ENCODE data around the gene USP17L24.
"Not testable (repeated sequence)": the region's sequence is repeated elsewhere in the genome, so short reads cannot be mapped to it uniquely, and the experiment has no call there.

USP17L24 gene, protein sequence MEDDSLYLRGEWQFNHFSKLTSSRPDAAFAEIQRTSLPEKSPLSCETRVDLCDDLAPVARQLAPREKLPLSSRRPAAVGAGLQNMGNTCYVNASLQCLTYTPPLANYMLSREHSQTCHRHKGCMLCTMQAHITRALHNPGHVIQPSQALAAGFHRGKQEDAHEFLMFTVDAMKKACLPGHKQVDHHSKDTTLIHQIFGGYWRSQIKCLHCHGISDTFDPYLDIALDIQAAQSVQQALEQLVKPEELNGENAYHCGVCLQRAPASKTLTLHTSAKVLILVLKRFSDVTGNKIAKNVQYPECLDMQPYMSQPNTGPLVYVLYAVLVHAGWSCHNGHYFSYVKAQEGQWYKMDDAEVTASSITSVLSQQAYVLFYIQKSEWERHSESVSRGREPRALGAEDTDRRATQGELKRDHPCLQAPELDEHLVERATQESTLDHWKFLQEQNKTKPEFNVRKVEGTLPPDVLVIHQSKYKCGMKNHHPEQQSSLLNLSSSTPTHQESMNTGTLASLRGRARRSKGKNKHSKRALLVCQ

DNA sequence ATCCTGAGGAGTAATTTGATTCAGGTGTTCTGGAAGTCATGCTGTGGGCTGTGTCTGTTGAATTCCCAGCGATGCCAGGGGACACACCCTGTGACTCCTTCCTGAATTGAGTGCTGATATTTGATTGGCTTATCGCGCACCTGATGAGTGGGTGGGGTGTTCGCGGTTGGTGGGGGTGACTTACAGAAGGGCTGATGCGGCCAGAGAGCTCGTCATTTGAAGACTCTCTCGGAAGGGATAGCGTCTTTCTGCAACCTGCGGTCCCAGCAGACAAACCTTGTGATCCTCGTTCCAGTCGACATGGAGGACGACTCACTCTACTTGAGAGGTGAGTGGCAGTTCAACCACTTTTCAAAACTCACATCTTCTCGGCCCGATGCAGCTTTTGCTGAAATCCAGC is at the start of gene USP17L24:
TSS of gene USP17L24 (plus strand) at position 301 of the 400 bp plus-strand sequence. CDS start at position 301, 0 bp downstream.
- DNase-seq (ENCODE audit: insufficient read length, low spot score); FAIRE-seq: not testable (repeated sequence)

DNA sequence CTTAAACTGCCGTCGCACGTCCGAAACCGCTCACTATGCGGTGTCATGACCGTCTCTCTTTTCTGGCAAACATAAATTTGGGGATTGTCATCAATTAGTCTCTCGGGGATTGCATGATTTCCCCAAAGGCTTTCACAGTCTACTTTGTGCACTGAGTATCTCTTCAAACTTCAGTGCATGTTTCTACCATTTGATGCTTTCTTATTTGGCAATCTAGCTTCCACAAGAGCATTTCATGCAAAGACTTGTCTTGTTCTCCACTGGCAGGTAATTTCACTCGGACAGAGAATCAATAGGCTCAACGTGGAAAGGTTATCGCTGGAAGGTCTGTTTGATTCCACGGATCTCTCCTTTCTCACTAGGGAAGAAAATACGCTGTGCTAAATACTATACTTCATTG is 774 bp upstream of the USP17L24 start:
- not testable (repeated sequence) for FAIRE-seq; DNase-seq (ENCODE audit: insufficient read length, low spot score)

DNA sequence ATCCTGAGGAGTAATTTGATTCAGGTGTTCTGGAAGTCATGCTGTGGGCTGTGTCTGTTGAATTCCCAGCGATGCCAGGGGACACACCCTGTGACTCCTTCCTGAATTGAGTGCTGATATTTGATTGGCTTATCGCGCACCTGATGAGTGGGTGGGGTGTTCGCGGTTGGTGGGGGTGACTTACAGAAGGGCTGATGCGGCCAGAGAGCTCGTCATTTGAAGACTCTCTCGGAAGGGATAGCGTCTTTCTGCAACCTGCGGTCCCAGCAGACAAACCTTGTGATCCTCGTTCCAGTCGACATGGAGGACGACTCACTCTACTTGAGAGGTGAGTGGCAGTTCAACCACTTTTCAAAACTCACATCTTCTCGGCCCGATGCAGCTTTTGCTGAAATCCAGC is 4.6 kb downstream of the USP17L24 start, which contains the start of gene USP17L25:
TSS of gene USP17L25 (plus strand) at position 301 of the 400 bp plus-strand sequence. CDS start at position 301, 0 bp downstream.
- not testable (repeated sequence) for FAIRE-seq; DNase-seq (ENCODE audit: insufficient read length, low spot score)

DNA sequence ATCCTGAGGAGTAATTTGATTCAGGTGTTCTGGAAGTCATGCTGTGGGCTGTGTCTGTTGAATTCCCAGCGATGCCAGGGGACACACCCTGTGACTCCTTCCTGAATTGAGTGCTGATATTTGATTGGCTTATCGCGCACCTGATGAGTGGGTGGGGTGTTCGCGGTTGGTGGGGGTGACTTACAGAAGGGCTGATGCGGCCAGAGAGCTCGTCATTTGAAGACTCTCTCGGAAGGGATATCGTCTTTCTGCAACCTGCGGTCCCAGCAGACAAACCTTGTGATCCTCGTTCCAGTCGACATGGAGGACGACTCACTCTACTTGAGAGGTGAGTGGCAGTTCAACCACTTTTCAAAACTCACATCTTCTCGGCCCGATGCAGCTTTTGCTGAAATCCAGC is 9.4 kb downstream of the USP17L24 start, which contains the start of gene USP17L26:
TSS of gene USP17L26 (plus strand) at position 301 of the 400 bp plus-strand sequence. CDS start at position 301, 0 bp downstream.
- DNase-seq (ENCODE audit: insufficient read length, low spot score); FAIRE-seq: not testable (repeated sequence)

DNA sequence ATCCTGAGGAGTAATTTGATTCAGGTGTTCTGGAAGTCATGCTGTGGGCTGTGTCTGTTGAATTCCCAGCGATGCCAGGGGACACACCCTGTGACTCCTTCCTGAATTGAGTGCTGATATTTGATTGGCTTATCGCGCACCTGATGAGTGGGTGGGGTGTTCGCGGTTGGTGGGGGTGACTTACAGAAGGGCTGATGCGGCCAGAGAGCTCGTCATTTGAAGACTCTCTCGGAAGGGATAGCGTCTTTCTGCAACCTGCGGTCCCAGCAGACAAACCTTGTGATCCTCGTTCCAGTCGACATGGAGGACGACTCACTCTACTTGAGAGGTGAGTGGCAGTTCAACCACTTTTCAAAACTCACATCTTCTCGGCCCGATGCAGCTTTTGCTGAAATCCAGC is 14.1 kb downstream of the USP17L24 start, which contains the start of gene USP17L5:
TSS of gene USP17L5 (plus strand) at position 301 of the 400 bp plus-strand sequence. CDS start at position 301, 0 bp downstream.
- not testable (repeated sequence) for DNase-seq (ENCODE audit: insufficient read length, low spot score); FAIRE-seq

DNA sequence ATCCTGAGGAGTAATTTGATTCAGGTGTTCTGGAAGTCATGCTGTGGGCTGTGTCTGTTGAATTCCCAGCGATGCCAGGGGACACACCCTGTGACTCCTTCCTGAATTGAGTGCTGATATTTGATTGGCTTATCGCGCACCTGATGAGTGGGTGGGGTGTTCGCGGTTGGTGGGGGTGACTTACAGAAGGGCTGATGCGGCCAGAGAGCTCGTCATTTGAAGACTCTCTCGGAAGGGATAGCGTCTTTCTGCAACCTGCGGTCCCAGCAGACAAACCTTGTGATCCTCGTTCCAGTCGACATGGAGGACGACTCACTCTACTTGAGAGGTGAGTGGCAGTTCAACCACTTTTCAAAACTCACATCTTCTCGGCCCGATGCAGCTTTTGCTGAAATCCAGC is 18.9 kb downstream of the USP17L24 start, which contains the start of gene USP17L27:
TSS of gene USP17L27 (plus strand) at position 301 of the 400 bp plus-strand sequence. CDS start at position 301, 0 bp downstream.
- not testable (repeated sequence) for FAIRE-seq; DNase-seq (ENCODE audit: insufficient read length, low spot score)

DNA sequence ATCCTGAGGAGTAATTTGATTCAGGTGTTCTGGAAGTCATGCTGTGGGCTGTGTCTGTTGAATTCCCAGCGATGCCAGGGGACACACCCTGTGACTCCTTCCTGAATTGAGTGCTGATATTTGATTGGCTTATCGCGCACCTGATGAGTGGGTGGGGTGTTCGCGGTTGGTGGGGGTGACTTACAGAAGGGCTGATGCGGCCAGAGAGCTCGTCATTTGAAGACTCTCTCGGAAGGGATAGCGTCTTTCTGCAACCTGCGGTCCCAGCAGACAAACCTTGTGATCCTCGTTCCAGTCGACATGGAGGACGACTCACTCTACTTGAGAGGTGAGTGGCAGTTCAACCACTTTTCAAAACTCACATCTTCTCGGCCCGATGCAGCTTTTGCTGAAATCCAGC is 23.6 kb downstream of the USP17L24 start, which contains the start of gene USP17L28:
TSS of gene USP17L28 (plus strand) at position 301 of the 400 bp plus-strand sequence. CDS start at position 301, 0 bp downstream.
- DNase-seq (ENCODE audit: insufficient read length, low spot score); FAIRE-seq: not testable (repeated sequence)

DNA sequence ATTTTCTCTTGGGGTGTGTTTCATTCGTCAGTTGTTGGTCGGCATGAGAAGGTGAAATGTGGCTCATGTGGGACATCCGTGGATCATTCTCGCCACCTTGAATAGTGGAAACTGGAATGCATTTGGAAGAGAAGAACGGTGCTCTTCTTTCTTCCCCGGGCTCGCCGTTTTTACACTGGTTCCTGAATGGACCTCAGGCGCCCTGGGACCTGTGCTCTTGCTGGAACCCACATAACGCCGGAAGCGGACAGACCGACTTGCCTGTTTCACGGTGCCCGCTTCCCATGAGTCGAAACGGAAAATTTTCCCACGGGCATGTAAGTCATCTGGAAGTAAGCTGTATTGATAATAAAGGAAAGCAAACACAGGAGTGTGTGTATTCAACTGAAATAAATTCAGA is 25.9 kb downstream of the USP17L24 start:
- FAIRE-seq; DNase-seq (ENCODE audit: insufficient read length, low spot score): not testable (repeated sequence)

DNA sequence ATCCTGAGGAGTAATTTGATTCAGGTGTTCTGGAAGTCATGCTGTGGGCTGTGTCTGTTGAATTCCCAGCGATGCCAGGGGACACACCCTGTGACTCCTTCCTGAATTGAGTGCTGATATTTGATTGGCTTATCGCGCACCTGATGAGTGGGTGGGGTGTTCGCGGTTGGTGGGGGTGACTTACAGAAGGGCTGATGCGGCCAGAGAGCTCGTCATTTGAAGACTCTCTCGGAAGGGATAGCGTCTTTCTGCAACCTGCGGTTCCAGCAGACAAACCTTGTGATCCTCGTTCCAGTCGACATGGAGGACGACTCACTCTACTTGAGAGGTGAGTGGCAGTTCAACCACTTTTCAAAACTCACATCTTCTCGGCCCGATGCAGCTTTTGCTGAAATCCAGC is 28.4 kb downstream of the USP17L24 start, which contains the start of gene USP17L29:
TSS of gene USP17L29 (plus strand) at position 301 of the 400 bp plus-strand sequence. CDS start at position 301, 0 bp downstream.
- FAIRE-seq; DNase-seq (ENCODE audit: insufficient read length, low spot score): not testable (repeated sequence)

DNA sequence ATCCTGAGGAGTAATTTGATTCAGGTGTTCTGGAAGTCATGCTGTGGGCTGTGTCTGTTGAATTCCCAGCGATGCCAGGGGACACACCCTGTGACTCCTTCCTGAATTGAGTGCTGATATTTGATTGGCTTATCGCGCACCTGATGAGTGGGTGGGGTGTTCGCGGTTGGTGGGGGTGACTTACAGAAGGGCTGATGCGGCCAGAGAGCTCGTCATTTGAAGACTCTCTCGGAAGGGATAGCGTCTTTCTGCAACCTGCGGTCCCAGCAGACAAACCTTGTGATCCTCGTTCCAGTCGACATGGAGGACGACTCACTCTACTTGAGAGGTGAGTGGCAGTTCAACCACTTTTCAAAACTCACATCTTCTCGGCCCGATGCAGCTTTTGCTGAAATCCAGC is 37.9 kb downstream of the USP17L24 start, which contains the start of gene USP17L30:
TSS of gene USP17L30 (plus strand) at position 301 of the 400 bp plus-strand sequence. CDS start at position 301, 0 bp downstream.
- not testable (repeated sequence) for DNase-seq (ENCODE audit: insufficient read length, low spot score); FAIRE-seq

All from H54 (cell line).